Peyer's patch (tissue), 4 donors: ENCODE results near the gene MPZL3. TPM values are rescaled to one million over a fixed set of nuclear protein-coding genes. Genes with fewer than 3 reads are reported as not detected.

Experiments used
- DNase-seq, 3 donors: peaks; one replicate each; pipeline ENCODE4 v3.0.0-alpha.2; 2017 to 2019
- H3K27ac ChIP-seq, 4 donors: fragments of 200-600 bp; sonication (generic); one replicate each; pipeline ENCODE4 v1.5.1; 2016 to 2019
- H3K27me3 ChIP-seq, 2 donors: fragments of 200-600 bp; sonication (generic); one replicate each; pipeline ENCODE4 v1.5.1; 2019
- H3K36me3 ChIP-seq, 3 donors: fragments of 200-600 bp; sonication (generic); one replicate each; pipeline ENCODE4 v1.5.1; 2016 to 2019
- H3K4me1 ChIP-seq, 4 donors: fragments of 200-600 bp; sonication (generic); one replicate each; pipeline ENCODE4 v1.5.1; 2016 to 2019
- H3K4me3 ChIP-seq, 4 donors: fragments of 200-600 bp; sonication (generic); 1 replicate in 3 of 4; 2 replicates in 1 of 4; pipeline ENCODE4 v1.5.1; 2016 to 2019; ENCODE audit warnings: mild to moderate bottlenecking in 1 of 4
- H3K9me3 ChIP-seq, 4 donors: fragments of 200-600 bp; sonication (generic); one replicate each; pipeline ENCODE4 v1.5.1; 2016 to 2019; ENCODE audit warnings: mild to moderate bottlenecking in 1 of 4
- POLR2A ChIP-seq, 2 donors: fragments of 450-650 bp; IDR thresholded peaks; one replicate each; pipeline ENCODE4 v1.5.1; 2017; ENCODE audit warnings: antibody characterized with exemption in 2 of 2, mild to moderate bottlenecking in 2 of 2, moderate library complexity in 2 of 2
- total RNA-seq, 4 donors: library from RNA; depleted of rRNA; stranded (reverse); fragments of >200 nt; gene quantifications; one replicate each; pipeline ENCODE4 v1.1.0, GENCODE V29; 2016
- TF ChIP-seq, protein P1 (sequence below), 6 experiments: fragments of 450-650 bp in 4 of 6; fragments of 200-600 bp in 2 of 6; sonication (generic) in 1 of 6; IDR thresholded peaks; one replicate each; pipeline ENCODE4 v1.5.1; 2017 to 2019; ENCODE audit warnings: antibody characterized with exemption in 6 of 6, mild to moderate bottlenecking in 3 of 6, moderate library complexity in 1 of 6

The MPZL3 gene
- total RNA-seq, 4 donors from 2014 or later = 0.83 to 15.4 (median 7.8) TPM

DNA sequence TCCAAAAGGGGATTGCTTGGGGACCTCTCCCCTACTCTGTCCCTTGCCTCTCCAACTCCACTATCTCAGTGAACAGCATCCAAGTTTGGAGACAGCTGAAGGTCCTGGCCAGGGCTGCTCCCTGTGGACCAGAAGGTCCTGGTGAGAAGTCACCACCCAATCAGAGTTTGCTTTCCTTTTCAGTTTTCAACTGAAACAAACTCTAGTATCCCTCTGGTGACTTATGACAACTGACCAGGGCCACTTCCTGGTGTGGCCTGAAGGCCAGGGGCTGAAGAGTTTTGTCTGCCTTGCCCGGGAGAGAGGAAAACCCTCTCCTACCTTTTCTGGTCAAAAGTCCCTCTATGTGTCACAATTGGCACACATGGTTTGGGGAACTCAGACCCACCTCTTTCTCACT lies 32.4 kb downstream of the MPZL3 start:
- TF ChIP-seq, protein P1, sequence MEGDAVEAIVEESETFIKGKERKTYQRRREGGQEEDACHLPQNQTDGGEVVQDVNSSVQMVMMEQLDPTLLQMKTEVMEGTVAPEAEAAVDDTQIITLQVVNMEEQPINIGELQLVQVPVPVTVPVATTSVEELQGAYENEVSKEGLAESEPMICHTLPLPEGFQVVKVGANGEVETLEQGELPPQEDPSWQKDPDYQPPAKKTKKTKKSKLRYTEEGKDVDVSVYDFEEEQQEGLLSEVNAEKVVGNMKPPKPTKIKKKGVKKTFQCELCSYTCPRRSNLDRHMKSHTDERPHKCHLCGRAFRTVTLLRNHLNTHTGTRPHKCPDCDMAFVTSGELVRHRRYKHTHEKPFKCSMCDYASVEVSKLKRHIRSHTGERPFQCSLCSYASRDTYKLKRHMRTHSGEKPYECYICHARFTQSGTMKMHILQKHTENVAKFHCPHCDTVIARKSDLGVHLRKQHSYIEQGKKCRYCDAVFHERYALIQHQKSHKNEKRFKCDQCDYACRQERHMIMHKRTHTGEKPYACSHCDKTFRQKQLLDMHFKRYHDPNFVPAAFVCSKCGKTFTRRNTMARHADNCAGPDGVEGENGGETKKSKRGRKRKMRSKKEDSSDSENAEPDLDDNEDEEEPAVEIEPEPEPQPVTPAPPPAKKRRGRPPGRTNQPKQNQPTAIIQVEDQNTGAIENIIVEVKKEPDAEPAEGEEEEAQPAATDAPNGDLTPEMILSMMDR (IDR thresholded peaks at IDR 0.05) = no peak
- no peak for TF ChIP-seq POLR2A (IDR thresholded peaks at IDR 0.05)
- peak overlapping the region in 3 of 4 donors; percentile 8 to 31 (median 8) for H3K27ac ChIP-seq
- H3K4me3 ChIP-seq = peak overlapping the region in 1 of 4 donors; percentile 13

DNA sequence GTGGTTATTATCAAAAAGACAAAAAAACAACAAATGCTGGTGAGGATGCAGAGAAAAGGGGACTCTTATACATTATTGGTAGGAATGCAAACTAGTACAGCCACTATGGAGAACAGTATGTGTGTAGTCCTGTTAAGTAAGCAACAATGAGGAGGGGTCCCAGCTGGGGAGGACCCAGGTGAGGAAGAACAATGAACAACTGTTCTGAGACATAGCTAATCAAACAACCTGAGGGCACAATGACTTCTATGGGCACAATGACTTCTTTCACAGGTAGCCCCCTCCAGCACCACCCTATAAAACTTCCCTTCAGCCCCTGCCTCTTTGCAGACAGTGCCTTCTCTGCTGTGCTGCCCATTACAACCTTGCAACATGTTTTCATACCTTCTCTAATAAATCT lies 32.9 kb downstream of the MPZL3 start:
- Histone ChIP-seq H3K9me3 (no peaks in the 10 kb centered on the region), H3K27ac (peak overlapping the region in 2 of 4 donors; percentile 8 to 31), H3K36me3 (no peaks in the 10 kb centered on the region), H3K27me3 (no peaks in the 10 kb centered on the region), H3K4me3 (no peak overlapping the region), H3K4me1 (peaks cover 0 to 2% (median 0%) of the 10 kb centered on the region in 4 donors)
- no peak for DNase-seq
- no peak for TF ChIP-seq POLR2A (IDR thresholded peaks at IDR 0.05)
- TF ChIP-seq, protein P1 (IDR thresholded peaks at IDR 0.05) = no peak

More for the DNA sequence above, 32.4 kb downstream of the MPZL3 start:
- H3K4me1 ChIP-seq = no peaks in the 10 kb centered on the region
- no peaks in the 10 kb centered on the region for H3K36me3 ChIP-seq
- no peaks in the 10 kb centered on the region for H3K9me3 ChIP-seq
- no peaks in the 10 kb centered on the region for H3K27me3 ChIP-seq
- DNase-seq = no peak

DNA sequence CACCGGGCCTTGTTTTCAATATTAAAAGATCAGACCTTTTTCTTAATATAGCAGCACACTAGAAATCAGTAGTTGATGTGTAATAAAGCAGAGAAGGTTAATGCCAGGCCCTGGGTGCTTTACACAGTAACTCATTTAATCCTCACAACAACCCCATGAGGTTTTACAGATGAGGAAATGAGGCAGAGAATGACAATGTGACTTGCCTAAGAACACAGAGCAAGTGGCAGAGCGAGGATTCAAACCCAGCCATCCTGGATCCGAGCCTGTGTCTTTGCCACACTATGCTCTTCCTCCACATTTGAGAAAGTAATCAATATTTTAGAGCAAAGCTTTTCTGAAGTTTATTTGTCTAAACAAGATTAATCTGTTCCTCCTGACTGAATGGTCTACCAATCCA lies 34.6 kb downstream of the MPZL3 start:
- Histone ChIP-seq H3K36me3 (no peaks in the 10 kb centered on the region), H3K27ac (peak overlapping the region in 2 of 4 donors; percentile 31 to 36), H3K4me1 (peaks cover 0 to 16% (median 4%) of the 10 kb centered on the region in 4 donors), H3K9me3 (no peaks in the 10 kb centered on the region), H3K27me3 (no peaks in the 10 kb centered on the region), H3K4me3 (no peak overlapping the region)
- no peak for DNase-seq
- TF ChIP-seq, protein P1 (IDR thresholded peaks at IDR 0.05) = no peak
- no peak for TF ChIP-seq POLR2A (IDR thresholded peaks at IDR 0.05)

DNA sequence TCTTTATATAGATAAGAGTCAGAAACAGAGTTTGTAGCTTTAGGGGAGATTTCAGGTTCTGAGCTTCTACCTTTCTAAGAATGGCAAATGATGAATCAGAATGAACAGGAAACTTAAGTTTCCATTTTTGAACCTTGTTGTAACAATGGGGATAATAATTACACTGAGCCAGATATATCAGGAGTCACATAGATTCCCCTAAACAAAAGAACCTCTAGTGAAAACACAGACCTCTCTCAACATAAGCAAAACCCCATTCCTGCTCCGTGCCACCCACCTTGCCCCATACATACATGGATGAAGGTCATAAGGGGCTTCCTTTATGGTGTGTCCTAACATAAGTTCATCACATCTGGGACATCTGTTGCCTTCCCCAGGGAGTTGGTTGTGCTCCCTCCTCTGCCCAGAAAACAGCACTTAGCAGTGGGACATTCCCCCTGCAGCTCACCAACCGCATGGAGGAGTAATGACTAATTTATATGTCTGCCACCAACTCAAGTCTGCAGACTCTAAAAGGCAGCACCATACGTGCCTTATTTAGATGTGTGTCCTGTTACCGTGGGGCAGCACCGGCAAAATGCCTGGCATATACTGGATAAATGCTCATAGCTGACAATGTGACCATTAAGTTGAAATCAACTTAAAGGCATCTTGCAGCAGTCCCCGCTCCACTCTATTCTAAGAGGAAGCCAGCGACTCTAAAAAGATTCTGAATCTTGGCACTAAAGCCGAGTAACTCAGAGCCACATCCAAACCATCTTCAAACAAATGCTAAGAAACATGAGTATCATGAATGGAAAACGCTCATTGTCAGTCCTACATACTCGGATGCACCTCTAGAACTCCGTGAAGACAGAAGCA lies 35.3 kb downstream of the MPZL3 start:
- H3K4me3 ChIP-seq = no peak overlapping the region
- H3K36me3 ChIP-seq = no peaks in the 10 kb centered on the region
- peaks cover 0 to 16% (median 4%) of the 10 kb centered on the region in 4 donors for H3K4me1 ChIP-seq
- H3K9me3 ChIP-seq = no peaks in the 10 kb centered on the region
- no peak for TF ChIP-seq POLR2A (IDR thresholded peaks at IDR 0.05)
- TF ChIP-seq, protein P1 (IDR thresholded peaks at IDR 0.05) = no peak
- no peaks in the 10 kb centered on the region for H3K27me3 ChIP-seq
- no peak for DNase-seq
- peak overlapping the region; percentile 22 to 63 (median 34) for H3K27ac ChIP-seq

DNA sequence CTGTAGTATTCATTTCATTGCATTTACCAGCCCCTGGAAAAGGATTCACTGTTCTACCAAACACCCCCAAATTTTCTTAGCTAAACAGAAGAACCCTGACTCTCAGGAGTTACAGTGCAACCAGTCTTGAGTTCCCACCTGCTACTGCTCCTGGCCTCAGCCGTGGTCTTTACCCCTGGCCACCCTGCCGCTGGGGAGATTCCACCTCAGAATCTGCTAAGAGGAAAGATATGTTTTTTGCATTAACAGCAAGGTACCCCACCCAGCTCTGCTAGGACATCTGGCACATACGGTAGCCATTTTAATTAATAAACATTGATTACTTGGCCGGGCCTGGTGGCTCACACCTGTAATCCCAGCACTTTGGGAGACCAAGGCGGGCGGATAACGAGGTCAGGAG lies 36.4 kb downstream of the MPZL3 start:
- peak overlapping the region in 3 of 4 donors; percentile 3 to 73 (median 28) for H3K27ac ChIP-seq
- no peaks in the 10 kb centered on the region for H3K9me3 ChIP-seq
- H3K36me3 ChIP-seq = no peaks in the 10 kb centered on the region
- no peak for TF ChIP-seq POLR2A (IDR thresholded peaks at IDR 0.05)
- H3K4me1 ChIP-seq = peaks cover 0 to 16% (median 4%) of the 10 kb centered on the region in 4 donors
- H3K27me3 ChIP-seq = no peaks in the 10 kb centered on the region
- no peak overlapping the region for H3K4me3 ChIP-seq
- no peak for DNase-seq

DNA sequence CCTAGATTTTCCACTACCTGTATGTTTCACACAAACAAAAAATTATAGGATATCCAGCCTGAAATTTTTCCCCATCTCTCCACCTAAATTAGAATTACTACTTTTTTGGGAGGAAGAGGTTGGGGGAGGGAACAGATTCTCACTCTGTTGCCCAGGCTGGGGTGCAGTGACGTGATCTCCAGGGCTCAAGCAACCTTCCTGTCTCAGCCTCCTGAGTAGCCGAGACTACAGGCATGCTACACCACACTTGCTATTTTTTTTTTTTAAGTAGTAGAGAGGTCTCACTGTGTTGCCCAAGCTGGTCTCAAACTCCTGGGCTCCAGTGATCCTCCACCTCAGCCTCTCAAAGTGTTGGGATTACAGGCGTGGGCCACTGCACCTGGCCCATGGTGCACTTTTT lies 36.9 kb downstream of the MPZL3 start:
- Histone ChIP-seq H3K27ac (peak overlapping the region in 3 of 4 donors; percentile 28 to 74 (median 73)), H3K36me3 (no peaks in the 10 kb centered on the region), H3K9me3 (no peaks in the 10 kb centered on the region), H3K4me1 (peaks cover 0 to 16% (median 4%) of the 10 kb centered on the region in 4 donors), H3K4me3 (no peak overlapping the region), H3K27me3 (no peaks in the 10 kb centered on the region)
- peak in 2 of 3 donors; percentile 37 to 60 for DNase-seq
- TF ChIP-seq POLR2A (IDR thresholded peaks at IDR 0.05) = no peak
- TF ChIP-seq, protein P1 (IDR thresholded peaks at IDR 0.05) = no peak
